Upper lobe of left lung (tissue), 6 donors: ENCODE measurements around the gene SNTG2. TPM values are rescaled to one million over a fixed set of nuclear protein-coding genes. Genes with fewer than 3 reads are reported as not detected.

Experiments used
- ATAC-seq, 2 donors: fragments of 200-7000 bp; cut with Tn5 transposase; one replicate each; pipeline ENCODE4 v1.9.1; 2022; ENCODE audit warnings: mild to moderate bottlenecking in 2 of 2, moderate library complexity in 2 of 2; ENCODE audit not compliant: low FRiP score in 2 of 2
- DNase-seq, 2 donors: peaks; one replicate each; pipeline ENCODE4 v3.0.0-alpha.2; 2019 to 2020
- H3K27ac ChIP-seq, 4 donors: fragments of 200-600 bp; sonication (generic); one replicate each; pipeline ENCODE4 v1.5.1; 2016 to 2019
- H3K27me3 ChIP-seq, 4 donors: fragments of 200-600 bp; sonication (generic); one replicate each; pipeline ENCODE4 v1.5.1; 2017 to 2019
- H3K36me3 ChIP-seq, 4 donors: fragments of 200-600 bp; sonication (generic); one replicate each; pipeline ENCODE4 v1.5.1; 2016 to 2019
- H3K4me1 ChIP-seq, 4 donors: fragments of 200-600 bp; sonication (generic); one replicate each; pipeline ENCODE4 v1.5.1; 2018 to 2019
- H3K4me3 ChIP-seq, 4 donors: fragments of 200-600 bp; sonication (generic); one replicate each; pipeline ENCODE4 v1.5.1; 2017 to 2019; ENCODE audit warnings: mild to moderate bottlenecking in 2 of 4, moderate library complexity in 1 of 4
- H3K9me3 ChIP-seq, 4 donors: fragments of 200-600 bp; sonication (generic); one replicate each; pipeline ENCODE4 v1.5.1; 2018 to 2019
- CTCF ChIP-seq, 6 experiments: fragments of 450-650 bp in 4 of 6; fragments of 200-600 bp in 2 of 6; sonication (generic) in 2 of 6; IDR thresholded peaks; one replicate each; pipeline ENCODE4 v1.5.1; 2016 to 2019; ENCODE audit warnings: antibody characterized with exemption in 6 of 6
- EP300 ChIP-seq, 4 donors: sonication (generic); formaldehyde crosslinking; IDR thresholded peaks; one replicate each; pipeline ENCODE4 v1.5.1; 2017; ENCODE audit warnings: antibody characterized with exemption in 4 of 4, control low read depth in 2 of 4
- POLR2A ChIP-seq, 4 donors: fragments of 450-650 bp; IDR thresholded peaks; one replicate each; pipeline ENCODE4 v1.5.1; 2016 to 2017; ENCODE audit warnings: antibody characterized with exemption in 4 of 4, mild to moderate bottlenecking in 2 of 4
- POLR2AphosphoS5 ChIP-seq, 2 donors: sonication (generic); formaldehyde crosslinking; IDR thresholded peaks; one replicate each; pipeline ENCODE4 v1.5.1; 2017; ENCODE audit warnings: antibody characterized with exemption in 2 of 2
- WGBS, 2 donors: methylation state at CpG; one replicate each; pipeline ENCODE4 v1.1.5; 2017 to 2018; 5-methylcytosine and 5-hydroxymethylcytosine counted together
- total RNA-seq, 6 donors: library from RNA; depleted of rRNA in 4 of 6; stranded (reverse); fragments of >200 nt in 4 of 6; gene quantifications; one replicate each; pipeline versions ENCODE4 v1.1.0 to v1.2.1, GENCODE V29; 2016 to 2021
- donor health status: DM: no; HTN: no; CAD: no; lungs with moderate emphysema.
- donor health status: DM: no; HTN: yes; CAD: no; lungs with severe emphysema.

Gene SNTG2
- total RNA-seq, 6 donors from 2014 or later, result 1.1 to 13.6 (median 3.0) TPM

GRCh38 chr2:973129-973528 is 22.5 kb downstream of the SNTG2 start:
- Histone ChIP-seq H3K36me3 (no peaks in the 10 kb centered on the region), H3K27ac (no peak overlapping the region), H3K4me1 (peaks cover 0 to 8% (median 2%) of the 10 kb centered on the region in 4 donors), H3K4me3 (no peak overlapping the region), H3K9me3 (peaks cover 0 to 8% (median 3%) of the 10 kb centered on the region in 4 donors), H3K27me3 (no peaks in the 10 kb centered on the region)
- DNase-seq (no peak), ATAC-seq (no peak)
- TF ChIP-seq POLR2AphosphoS5 (IDR thresholded peaks at IDR 0.05) (no peak), CTCF (IDR thresholded peaks at IDR 0.05) (no peak), EP300 (IDR thresholded peaks at IDR 0.05) (no peak), POLR2A (IDR thresholded peaks at IDR 0.05) (no peak)
- 88 to 92% methylated on average over 3 of the region's 3 CpGs for WGBS, 2 donors

- TF ChIP-seq POLR2A (IDR thresholded peaks at IDR 0.05), result no peak
- Histone ChIP-seq H3K36me3 (no peaks in the 10 kb centered on the region), H3K4me1 (peaks cover 0 to 8% (median 2%) of the 10 kb centered on the region in 4 donors), H3K27ac (no peak overlapping the region), H3K4me3 (no peak overlapping the region), H3K9me3 (peaks cover 0 to 4% (median 2%) of the 10 kb centered on the region in 4 donors), H3K27me3 (no peaks in the 10 kb centered on the region)
- 39 to 60% methylated on average over 5 to 8 of the region's 8 CpGs for WGBS, 2 donors
- DNase-seq (no peak), ATAC-seq (no peak)
Measured at GRCh38 chr2:974054-974453, 23.4 kb downstream of the SNTG2 start.

- no peak overlapping the region for H3K4me3 ChIP-seq
- no peak for DNase-seq
- no peaks in the 10 kb centered on the region for H3K36me3 ChIP-seq
- no peak for ATAC-seq
- H3K9me3 ChIP-seq, result no peaks in the 10 kb centered on the region
- peaks cover 0 to 8% (median 2%) of the 10 kb centered on the region in 4 donors for H3K4me1 ChIP-seq
- whole genome bisulfite sequencing, 2 donors, result 0% methylated on average over 1 to 2 of the region's 2 CpGs
- no peaks in the 10 kb centered on the region for H3K27me3 ChIP-seq
- no peak overlapping the region for H3K27ac ChIP-seq
- TF ChIP-seq POLR2A (IDR thresholded peaks at IDR 0.05) (no peak), CTCF (IDR thresholded peaks at IDR 0.05) (no peak), POLR2AphosphoS5 (IDR thresholded peaks at IDR 0.05) (no peak), EP300 (IDR thresholded peaks at IDR 0.05) (no peak)
Measured at GRCh38 chr2:974502-974901, 23.9 kb downstream of the SNTG2 start.

- Histone ChIP-seq H3K27me3 (no peaks in the 10 kb centered on the region), H3K36me3 (no peaks in the 10 kb centered on the region), H3K4me1 (peaks cover 0 to 8% (median 2%) of the 10 kb centered on the region in 4 donors), H3K27ac (no peak overlapping the region), H3K4me3 (no peak overlapping the region), H3K9me3 (no peaks in the 10 kb centered on the region)
- no peak for ATAC-seq
- no peak for DNase-seq
- no peak for TF ChIP-seq EP300 (IDR thresholded peaks at IDR 0.05)
- TF ChIP-seq POLR2AphosphoS5 (IDR thresholded peaks at IDR 0.05), result no peak
- no peak for TF ChIP-seq POLR2A (IDR thresholded peaks at IDR 0.05)
- no peak for TF ChIP-seq CTCF (IDR thresholded peaks at IDR 0.05)
- WGBS, 2 donors, result 56 to 63% methylated on average over 4 of the region's 4 CpGs
Measured at GRCh38 chr2:975095-975494, 24.4 kb downstream of the SNTG2 start.

- ATAC-seq (no peak), DNase-seq (no peak)
- Histone ChIP-seq H3K36me3 (no peaks in the 10 kb centered on the region), H3K4me3 (no peak overlapping the region), H3K4me1 (peaks cover 0 to 6% (median 2%) of the 10 kb centered on the region in 4 donors), H3K9me3 (no peaks in the 10 kb centered on the region), H3K27me3 (no peaks in the 10 kb centered on the region), H3K27ac (no peak overlapping the region)
- WGBS, 2 donors, result 68 to 77% methylated on average over 8 of the region's 8 CpGs
- TF ChIP-seq POLR2AphosphoS5 (IDR thresholded peaks at IDR 0.05) (no peak), POLR2A (IDR thresholded peaks at IDR 0.05) (no peak), CTCF (IDR thresholded peaks at IDR 0.05) (no peak), EP300 (IDR thresholded peaks at IDR 0.05) (no peak)
Measured at GRCh38 chr2:979069-979928, 28.6 kb downstream of the SNTG2 start.
